Mesenchymal stem cell (in vitro differentiated cells and primary cell): Measurements from ENCODE around the gene COA6.

Source experiments
- DNase-seq: peaks from one replicate; pipeline ENCODE4 v3.0.0-alpha.2; 2013
- H2AFZ ChIP-seq: one replicate; pipeline ENCODE4 v1.6.1; 2013; ENCODE audit warnings: low read depth, mild to moderate bottlenecking, control low read depth, inconsistent platforms, low read length, moderate library complexity
- H2AK5ac ChIP-seq: 2 replicates; pipeline ENCODE4 v1.6.1; 2013; ENCODE audit warnings: low read length, moderate library complexity, mild to moderate bottlenecking, inconsistent platforms; ENCODE audit not compliant: severe bottlenecking
- H2BK120ac ChIP-seq: one replicate; pipeline ENCODE4 v1.6.1; 2013; ENCODE audit warnings: low read depth, mild to moderate bottlenecking, inconsistent platforms, low read length, moderate library complexity
- H2BK12ac ChIP-seq, 2 experiments: one replicate each; pipeline ENCODE4 v1.6.1; 2013; ENCODE audit warnings: inconsistent platforms in 2 of 2, low read length in 2 of 2, mild to moderate bottlenecking in 2 of 2, moderate library complexity in 2 of 2, control low read depth in 1 of 2
- H2BK15ac ChIP-seq: one replicate; pipeline ENCODE4 v1.6.1; 2013; ENCODE audit warnings: mild to moderate bottlenecking, low read depth, inconsistent platforms; ENCODE audit not compliant: poor library complexity, severe bottlenecking
- H2BK5ac ChIP-seq: 2 replicates; pipeline ENCODE4 v1.6.1; 2013; ENCODE audit warnings: low read depth, mild to moderate bottlenecking, low read length, control low read depth, inconsistent platforms; ENCODE audit not compliant: poor library complexity, severe bottlenecking
- H3K14ac ChIP-seq, 2 experiments: one replicate each; pipeline ENCODE4 v1.6.1; 2013; ENCODE audit warnings: inconsistent platforms in 2 of 2, low read length in 2 of 2, control low read depth in 1 of 2, mild to moderate bottlenecking in 1 of 2, moderate library complexity in 1 of 2
- H3K18ac ChIP-seq, 2 experiments: one replicate each; pipeline ENCODE4 v1.6.1; 2013; ENCODE audit warnings: inconsistent platforms in 2 of 2, low read length in 2 of 2, control low read depth in 1 of 2, low read depth in 1 of 2, mild to moderate bottlenecking in 1 of 2
- H3K23ac ChIP-seq, 2 experiments: one replicate each; pipeline ENCODE4 v1.6.1; 2013; ENCODE audit warnings: inconsistent platforms in 2 of 2, low read length in 2 of 2, mild to moderate bottlenecking in 2 of 2, moderate library complexity in 2 of 2, control low read depth in 1 of 2
- H3K27ac ChIP-seq: 2 replicates; pipeline ENCODE4 v1.5.1; 2013; ENCODE audit warnings: mild to moderate bottlenecking, moderate library complexity, low read length, control low read depth, inconsistent platforms; ENCODE audit not compliant: poor library complexity, severe bottlenecking
- H3K27me3 ChIP-seq, 2 experiments: 2 replicates each; pipeline versions ENCODE4 v1.6.1 to v1.7.0; 2013; ENCODE audit warnings: low read length in 2 of 2, mild to moderate bottlenecking in 2 of 2, moderate library complexity in 2 of 2, control low read depth in 1 of 2, inconsistent platforms in 1 of 2; ENCODE audit not compliant: control insufficient read depth in 1 of 2, insufficient read depth in 1 of 2
- H3K36me3 ChIP-seq, 2 experiments: 2 replicates each; pipeline versions ENCODE4 v1.6.1 to v1.7.0; 2013; ENCODE audit warnings: low read length in 2 of 2, control low read depth in 1 of 2, inconsistent platforms in 1 of 2, low read depth in 1 of 2, mild to moderate bottlenecking in 1 of 2; ENCODE audit not compliant: insufficient read depth in 2 of 2, control insufficient read depth in 1 of 2
- H3K4ac ChIP-seq, 2 experiments: one replicate each; pipeline ENCODE4 v1.6.1; 2013; ENCODE audit warnings: inconsistent platforms in 2 of 2, low read length in 2 of 2, mild to moderate bottlenecking in 2 of 2, moderate library complexity in 2 of 2, control low read depth in 1 of 2, low read depth in 1 of 2
- H3K4me1 ChIP-seq: 2 replicates; pipeline ENCODE4 v1.6.1; 2013; ENCODE audit warnings: low read depth, low read length, control low read depth; ENCODE audit not compliant: control insufficient read depth, insufficient read depth
- H3K4me2 ChIP-seq: 2 replicates; pipeline ENCODE4 v1.6.1; 2013; ENCODE audit warnings: low read length, mild to moderate bottlenecking, inconsistent platforms; ENCODE audit not compliant: poor library complexity, severe bottlenecking
- H3K4me3 ChIP-seq, 2 experiments: 2 replicates each; pipeline versions ENCODE4 v1.5.1 to v1.7.0; 2013; ENCODE audit warnings: low read length in 2 of 2, mild to moderate bottlenecking in 2 of 2, control low read depth in 1 of 2, low read depth in 1 of 2; ENCODE audit not compliant: insufficient read depth in 1 of 2
- H3K79me1 ChIP-seq: replicated peaks from 2 replicates; pipeline ENCODE4 v1.6.1; 2013; ENCODE audit warnings: mild to moderate bottlenecking, control low read depth, low read length, inconsistent platforms; ENCODE audit not compliant: poor library complexity, severe bottlenecking
- H3K9ac ChIP-seq: 2 replicates; pipeline ENCODE4 v1.7.0; 2013; ENCODE audit warnings: mild to moderate bottlenecking, low read length, moderate library complexity
- H3K9me3 ChIP-seq: 2 replicates; pipeline ENCODE4 v1.7.0; 2013; ENCODE audit warnings: mild to moderate bottlenecking, low read length; ENCODE audit not compliant: control insufficient read depth
- H4K8ac ChIP-seq: one replicate; pipeline ENCODE4 v1.6.1; 2013; ENCODE audit warnings: inconsistent platforms, mild to moderate bottlenecking, low read length, moderate library complexity
- H4K91ac ChIP-seq: one replicate; pipeline ENCODE4 v1.6.1; 2013; ENCODE audit warnings: mild to moderate bottlenecking, low read length, inconsistent platforms
- WGBS: methylation state at CpG from one replicate; pipeline ENCODE4 v1.1.7; 2013; ENCODE audit warnings: mixed read lengths; 5-methylcytosine and 5-hydroxymethylcytosine counted together

The COA6 gene

DNA sequence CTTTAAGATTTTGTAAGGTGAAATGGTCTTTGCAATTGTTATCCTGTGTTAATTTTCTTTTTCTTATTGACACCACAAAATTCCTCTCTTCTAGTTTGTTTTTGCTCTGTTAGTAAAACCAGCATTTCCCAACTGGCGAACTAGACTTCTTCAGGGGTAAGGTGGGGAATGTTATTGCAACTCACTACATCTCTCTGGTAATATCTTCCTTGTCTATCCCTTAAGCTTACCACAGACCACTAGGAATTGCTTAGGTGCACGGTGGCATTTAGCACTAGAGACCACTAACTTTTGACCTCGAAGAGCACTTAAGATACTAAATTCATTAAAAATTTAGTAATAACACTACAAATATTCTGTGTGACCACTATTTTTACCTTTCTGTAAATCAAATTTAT is 4.2 kb upstream of the COA6 start:
- Histone ChIP-seq H2BK12ac (no peak overlapping the region), H3K27me3 (no peaks in the 10 kb centered on the region), H2BK15ac (no peak overlapping the region), H3K4ac (no peak overlapping the region), H3K9me3 (no peaks in the 10 kb centered on the region), H3K18ac (no peak overlapping the region), H3K4me2 (no peak overlapping the region), H2BK120ac (no peak overlapping the region), H2AFZ (no peak overlapping the region), H3K14ac (no peak overlapping the region), H3K23ac (no peak overlapping the region), H2AK5ac (no peak overlapping the region), H3K4me3 (no peak overlapping the region), H3K27ac (no peak overlapping the region), H3K9ac (no peak overlapping the region), H2BK5ac (no peak overlapping the region), H4K8ac (no peak overlapping the region), H4K91ac (no peak overlapping the region), H3K79me1 (peaks cover 4% of the 10 kb centered on the region), H3K36me3 (no peaks in the 10 kb centered on the region), H3K4me1 (no peaks in the 10 kb centered on the region)
- no peak for DNase-seq
- WGBS: 100% methylated on average over 3 of the region's 3 CpGs

DNA sequence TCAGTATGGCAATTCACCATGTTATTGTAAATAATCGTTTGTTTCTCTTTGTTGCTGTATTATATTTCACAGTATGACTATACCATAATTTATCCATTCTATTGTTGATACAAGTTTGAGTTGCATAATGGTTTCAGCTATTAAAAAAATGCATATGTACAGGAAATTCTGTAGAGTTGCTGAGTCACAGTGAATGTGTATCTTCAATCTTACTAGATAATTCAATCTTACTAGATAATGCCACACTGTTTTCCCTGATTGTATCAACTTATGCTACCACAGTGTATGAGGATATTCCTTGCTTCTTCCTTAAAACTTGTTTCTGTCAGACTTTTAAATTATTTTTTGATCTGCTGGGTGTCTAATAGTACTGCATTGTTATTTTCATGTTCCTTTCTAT is 3.5 kb upstream of the COA6 start:
- Histone ChIP-seq H3K79me1 (peaks cover 8% of the 10 kb centered on the region), H3K9me3 (no peaks in the 10 kb centered on the region), H3K36me3 (no peaks in the 10 kb centered on the region), H3K14ac (no peak overlapping the region), H2AK5ac (no peak overlapping the region), H4K91ac (no peak overlapping the region), H4K8ac (no peak overlapping the region), H2BK12ac (no peak overlapping the region), H2AFZ (no peak overlapping the region), H3K4ac (no peak overlapping the region), H3K18ac (no peak overlapping the region), H3K4me1 (no peaks in the 10 kb centered on the region), H3K23ac (no peak overlapping the region), H3K9ac (no peak overlapping the region), H3K4me3 (no peak overlapping the region), H3K27me3 (no peaks in the 10 kb centered on the region), H3K27ac (no peak overlapping the region), H2BK15ac (no peak overlapping the region), H3K4me2 (no peak overlapping the region), H2BK5ac (no peak overlapping the region), H2BK120ac (no peak overlapping the region)
- DNase-seq: peak; percentile 13
- no CpG with 5 or more reads among the region's 1 CpG for WGBS

DNA sequence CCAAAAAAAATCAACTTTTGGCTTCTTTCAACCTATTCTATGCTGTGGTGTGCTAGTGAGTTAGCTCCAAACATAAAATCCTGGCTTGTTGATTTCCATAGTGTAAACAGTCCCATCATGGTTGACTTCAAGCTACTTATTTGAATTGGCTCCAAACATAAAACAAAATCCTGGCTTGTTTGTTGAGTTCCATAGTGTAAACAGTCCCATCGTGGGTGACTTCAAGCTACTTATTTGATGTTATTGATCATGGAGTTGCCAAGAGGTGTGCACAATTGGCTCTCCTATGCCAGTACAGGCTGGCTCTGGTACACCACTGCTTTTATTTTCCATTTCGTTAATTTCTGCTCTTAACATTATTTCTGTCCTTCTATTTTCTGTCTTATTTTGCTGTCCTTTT is 1.8 kb upstream of the COA6 start:
- Histone ChIP-seq H2BK15ac (no peak overlapping the region), H3K79me1 (peaks cover 17% of the 10 kb centered on the region), H3K4me2 (no peak overlapping the region), H2BK5ac (no peak overlapping the region), H2AFZ (no peak overlapping the region), H3K27ac (no peak overlapping the region), H3K9me3 (no peaks in the 10 kb centered on the region), H3K14ac (no peak overlapping the region), H3K4me3 (no peak overlapping the region), H3K18ac (no peak overlapping the region), H2BK120ac (no peak overlapping the region), H3K4ac (no peak overlapping the region), H3K36me3 (peaks cover 9 to 10% of the 10 kb centered on the region in 2 experiments), H2AK5ac (no peak overlapping the region), H3K23ac (no peak overlapping the region), H4K8ac (no peak overlapping the region), H3K27me3 (no peaks in the 10 kb centered on the region), H4K91ac (no peak overlapping the region), H2BK12ac (no peak overlapping the region), H3K9ac (no peak overlapping the region), H3K4me1 (no peaks in the 10 kb centered on the region)
- WGBS: 97% methylated on average over 2 of the region's 2 CpGs
- DNase-seq: no peak

DNA sequence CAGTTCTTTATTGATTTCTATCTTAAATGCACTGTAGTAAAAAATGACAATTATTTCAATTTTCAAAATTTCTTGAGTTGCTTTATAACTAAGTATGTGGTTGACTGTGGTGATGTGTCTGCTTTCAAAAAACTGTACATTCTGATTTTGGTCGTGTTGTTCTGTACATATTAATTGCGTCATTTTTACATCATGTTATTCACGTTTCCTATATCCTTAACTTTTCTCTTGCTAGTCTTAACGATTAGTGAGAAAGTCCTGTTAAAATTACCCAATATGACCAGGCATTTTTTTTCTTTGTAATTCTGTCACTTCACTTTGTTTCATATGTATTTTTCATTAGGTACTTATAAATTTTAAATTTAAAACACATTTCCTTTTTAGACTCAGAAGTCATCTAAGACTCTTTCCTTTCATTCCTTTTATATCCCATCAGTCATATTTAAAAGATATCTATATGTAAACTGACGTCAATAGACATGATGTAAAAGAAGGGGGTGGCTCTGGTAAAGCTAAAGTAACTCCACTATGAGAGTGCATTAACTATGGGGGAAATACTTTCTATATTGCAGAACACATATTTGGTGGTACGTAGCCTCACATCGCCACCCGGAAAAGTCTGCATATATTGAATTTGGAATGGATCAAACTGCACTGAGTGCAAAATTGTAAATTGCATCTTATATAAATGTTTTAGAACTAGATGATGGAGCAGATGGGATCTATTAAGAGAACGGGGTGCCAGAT is 1.1 kb upstream of the COA6 start:
- H2AK5ac ChIP-seq: no peak overlapping the region
- peak overlapping the region; percentile 65 for H3K4me2 ChIP-seq
- no peaks in the 10 kb centered on the region for H3K27me3 ChIP-seq
- H3K4me3 ChIP-seq: peak overlapping the region in 1 of 2 experiments; percentile 87
- H2BK5ac ChIP-seq: no peak overlapping the region
- peak overlapping the region; percentile 93 for H3K9ac ChIP-seq
- H2BK120ac ChIP-seq: no peak overlapping the region
- H3K9me3 ChIP-seq: no peaks in the 10 kb centered on the region
- peaks cover 21% of the 10 kb centered on the region for H3K79me1 ChIP-seq
- H4K91ac ChIP-seq: no peak overlapping the region
- H2BK15ac ChIP-seq: no peak overlapping the region
- 100% methylated on average over 7 of the region's 9 CpGs for WGBS
- H3K4ac ChIP-seq: no peak overlapping the region
- no peaks in the 10 kb centered on the region for H3K4me1 ChIP-seq
- no peak overlapping the region for H3K27ac ChIP-seq
- H3K14ac ChIP-seq: no peak overlapping the region
- no peak for DNase-seq
- H3K18ac ChIP-seq: no peak overlapping the region
- peaks cover 15% of the 10 kb centered on the region in 2 experiments for H3K36me3 ChIP-seq
- H2BK12ac ChIP-seq: no peak overlapping the region
- H3K23ac ChIP-seq: no peak overlapping the region
- H4K8ac ChIP-seq: no peak overlapping the region
- no peak overlapping the region for H2AFZ ChIP-seq
